K562 (cell line): Measurements from ENCODE around the gene POLR2C. TPM values are rescaled to one million over a fixed set of nuclear protein-coding genes. Genes with fewer than 3 reads are reported as not detected.

Experiments
- BDP1 ChIP-seq: IDR thresholded peaks from 3 replicates; pipeline ENCODE4 v1.6.1; 2011; ENCODE audit not compliant: insufficient read length, insufficient read depth
- HNRNPLL ChIP-seq: fragments of 200-400 bp; formaldehyde crosslinking; IDR thresholded peaks from 2 replicates; pipeline ENCODE4 v1.6.1; 2017; ENCODE audit warnings: low read length, low read depth, mild to moderate bottlenecking; ENCODE audit not compliant: poor library complexity, severe bottlenecking
- MCM2 ChIP-seq: fragments of 450-650 bp; IDR thresholded peaks from 2 replicates; pipeline ENCODE4 v1.6.1; 2017; ENCODE audit warnings: low read depth, mild to moderate bottlenecking
- NFRKB ChIP-seq: fragments of 450-650 bp; IDR thresholded peaks from 2 replicates; pipeline ENCODE4 v1.6.1; 2016; ENCODE audit warnings: low read depth
- PHF20 ChIP-seq: fragments of 450-650 bp; IDR thresholded peaks from 2 replicates; pipeline ENCODE4 v1.6.1; 2018; ENCODE audit not compliant: partially characterized antibody
- SIN3A ChIP-seq, 2 experiments: fragments of 150-350 bp in 1 of 2; IDR thresholded peaks; 2 replicates each; pipeline ENCODE4 v1.6.1; 2011 to 2016; ENCODE audit warnings: borderline replicate concordance in 2 of 2, low read depth in 2 of 2, low read length in 2 of 2, mild to moderate bottlenecking in 2 of 2, moderate library complexity in 2 of 2; ENCODE audit not compliant: control insufficient read depth in 1 of 2
- ZEB2 ChIP-seq: fragments of 450-650 bp; IDR thresholded peaks from 2 replicates; pipeline ENCODE4 v1.6.1; 2016
- ZKSCAN1 ChIP-seq: fragments of 150-350 bp; IDR thresholded peaks from 2 replicates; pipeline ENCODE4 v1.6.1; 2016; ENCODE audit warnings: low read depth, low read length
- polyA plus RNA-seq, 8 experiments: library from polyadenylated mRNA; depleted of rRNA in 4 of 8; stranded (reverse) in 5 of 8; unstranded in 3 of 8; fragments of >200 nt; fragmentation: Nextera tagmentation in 2 of 8; fragmentation: Illumina TruSeq in 1 of 8; extraction: Ambion mirVana in 2 of 8; extraction: Trizol in 1 of 8; gene quantifications; 2 replicates each; pipeline versions ENCODE4 v1.2.1 to v1.2.3, GENCODE V29; 2011 to 2014; ENCODE audit warnings: inconsistent platforms in 1 of 8, missing spikeins in 1 of 8
- total RNA-seq, 7 experiments: library from RNA; depleted of rRNA in 6 of 7; stranded (reverse); fragments of >200 nt in 6 of 7; fragmentation: Illumina TruSeq in 2 of 7; extraction: Trizol in 2 of 7; gene quantifications; 2 replicates each; pipeline versions ENCODE4 v1.2.1 to v1.2.3, GENCODE V29; 2011 to 2021; ENCODE audit warnings: low replicate concordance in 1 of 7
- TF ChIP-seq, protein P1 (sequence below): fragments of 450-650 bp; IDR thresholded peaks from 2 replicates; pipeline ENCODE4 v1.6.1; 2018; ENCODE audit not compliant: partially characterized antibody
- TF ChIP-seq, protein P2 (sequence below): sonication (generic); formaldehyde crosslinking; IDR thresholded peaks from 2 replicates; pipeline ENCODE4 v1.8.1; 2023; ENCODE audit warnings: mild to moderate bottlenecking, missing genetic modification reagents
- TF ChIP-seq, protein P3 (sequence below): fragments of 450-650 bp; IDR thresholded peaks from 2 replicates; pipeline ENCODE4 v1.6.1; 2016; ENCODE audit warnings: mild to moderate bottlenecking, moderate library complexity

The POLR2C gene
- total and polyA plus RNA-seq, 9 of the 15 experiments (the other 6 are each of a cell fraction or from before 2014, with no cell fraction given) = 70.3 to 163 (median 92.3) TPM

DNA sequence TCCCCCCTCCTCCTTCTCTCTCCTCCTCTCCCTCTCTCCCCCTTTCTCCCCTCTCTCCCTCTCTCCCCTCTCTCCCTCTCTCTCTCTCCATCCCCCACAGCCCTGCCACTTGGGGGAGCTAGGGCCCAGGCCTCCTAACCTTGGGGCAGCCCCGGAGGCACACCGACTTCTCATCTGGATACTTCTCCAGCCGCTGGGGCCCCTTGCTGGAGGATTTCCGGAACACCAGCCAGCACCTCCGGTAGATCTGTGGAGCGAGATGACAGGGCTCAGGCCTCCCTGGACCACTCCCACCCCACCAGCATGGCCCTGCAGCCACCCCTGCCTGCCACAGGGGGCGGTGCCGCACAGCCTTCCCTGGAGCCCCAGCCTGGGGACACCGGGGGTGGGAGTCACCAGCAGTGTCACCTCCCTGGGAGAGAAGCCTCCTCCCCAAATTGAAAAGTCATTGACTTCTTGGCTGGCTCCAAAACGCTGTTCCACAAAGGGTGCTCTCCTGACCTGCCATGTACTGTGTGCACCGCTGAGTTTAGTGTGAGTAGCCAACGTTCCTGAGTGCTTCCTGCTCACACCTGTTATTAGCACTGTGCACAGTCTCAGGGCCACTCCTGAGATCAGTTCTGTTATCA, 13.3 kb downstream of the POLR2C start (continued):
- TF ChIP-seq, protein P1, sequence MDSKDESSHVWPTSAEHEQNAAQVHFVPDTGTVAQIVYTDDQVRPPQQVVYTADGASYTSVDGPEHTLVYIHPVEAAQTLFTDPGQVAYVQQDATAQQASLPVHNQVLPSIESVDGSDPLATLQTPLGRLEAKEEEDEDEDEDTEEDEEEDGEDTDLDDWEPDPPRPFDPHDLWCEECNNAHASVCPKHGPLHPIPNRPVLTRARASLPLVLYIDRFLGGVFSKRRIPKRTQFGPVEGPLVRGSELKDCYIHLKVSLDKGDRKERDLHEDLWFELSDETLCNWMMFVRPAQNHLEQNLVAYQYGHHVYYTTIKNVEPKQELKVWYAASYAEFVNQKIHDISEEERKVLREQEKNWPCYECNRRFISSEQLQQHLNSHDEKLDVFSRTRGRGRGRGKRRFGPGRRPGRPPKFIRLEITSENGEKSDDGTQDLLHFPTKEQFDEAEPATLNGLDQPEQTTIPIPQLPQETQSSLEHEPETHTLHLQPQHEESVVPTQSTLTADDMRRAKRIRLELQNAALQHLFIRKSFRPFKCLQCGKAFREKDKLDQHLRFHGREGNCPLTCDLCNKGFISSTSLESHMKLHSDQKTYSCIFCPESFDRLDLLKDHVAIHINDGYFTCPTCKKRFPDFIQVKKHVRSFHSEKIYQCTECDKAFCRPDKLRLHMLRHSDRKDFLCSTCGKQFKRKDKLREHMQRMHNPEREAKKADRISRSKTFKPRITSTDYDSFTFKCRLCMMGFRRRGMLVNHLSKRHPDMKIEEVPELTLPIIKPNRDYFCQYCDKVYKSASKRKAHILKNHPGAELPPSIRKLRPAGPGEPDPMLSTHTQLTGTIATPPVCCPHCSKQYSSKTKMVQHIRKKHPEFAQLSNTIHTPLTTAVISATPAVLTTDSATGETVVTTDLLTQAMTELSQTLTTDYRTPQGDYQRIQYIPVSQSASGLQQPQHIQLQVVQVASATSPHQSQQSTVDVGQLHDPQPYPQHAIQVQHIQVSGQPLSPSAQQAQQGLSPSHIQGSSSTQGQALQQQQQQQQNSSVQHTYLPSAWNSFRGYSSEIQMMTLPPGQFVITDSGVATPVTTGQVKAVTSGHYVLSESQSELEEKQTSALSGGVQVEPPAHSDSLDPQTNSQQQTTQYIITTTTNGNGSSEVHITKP = no peak
- TF ChIP-seq, protein P2, sequence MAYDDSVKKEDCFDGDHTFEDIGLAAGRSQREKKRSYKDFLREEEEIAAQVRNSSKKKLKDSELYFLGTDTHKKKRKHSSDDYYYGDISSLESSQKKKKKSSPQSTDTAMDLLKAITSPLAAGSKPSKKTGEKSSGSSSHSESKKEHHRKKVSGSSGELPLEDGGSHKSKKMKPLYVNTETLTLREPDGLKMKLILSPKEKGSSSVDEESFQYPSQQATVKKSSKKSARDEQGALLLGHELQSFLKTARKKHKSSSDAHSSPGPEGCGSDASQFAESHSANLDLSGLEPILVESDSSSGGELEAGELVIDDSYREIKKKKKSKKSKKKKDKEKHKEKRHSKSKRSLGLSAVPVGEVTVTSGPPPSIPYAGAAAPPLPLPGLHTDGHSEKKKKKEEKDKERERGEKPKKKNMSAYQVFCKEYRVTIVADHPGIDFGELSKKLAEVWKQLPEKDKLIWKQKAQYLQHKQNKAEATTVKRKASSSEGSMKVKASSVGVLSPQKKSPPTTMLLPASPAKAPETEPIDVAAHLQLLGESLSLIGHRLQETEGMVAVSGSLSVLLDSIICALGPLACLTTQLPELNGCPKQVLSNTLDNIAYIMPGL (CRISPR knock-in tag) = no peak
- no peak for TF ChIP-seq HNRNPLL
- TF ChIP-seq BDP1 = no peak
- no peak for TF ChIP-seq MCM2
- TF ChIP-seq PHF20 = no peak
- TF ChIP-seq, protein P3, sequence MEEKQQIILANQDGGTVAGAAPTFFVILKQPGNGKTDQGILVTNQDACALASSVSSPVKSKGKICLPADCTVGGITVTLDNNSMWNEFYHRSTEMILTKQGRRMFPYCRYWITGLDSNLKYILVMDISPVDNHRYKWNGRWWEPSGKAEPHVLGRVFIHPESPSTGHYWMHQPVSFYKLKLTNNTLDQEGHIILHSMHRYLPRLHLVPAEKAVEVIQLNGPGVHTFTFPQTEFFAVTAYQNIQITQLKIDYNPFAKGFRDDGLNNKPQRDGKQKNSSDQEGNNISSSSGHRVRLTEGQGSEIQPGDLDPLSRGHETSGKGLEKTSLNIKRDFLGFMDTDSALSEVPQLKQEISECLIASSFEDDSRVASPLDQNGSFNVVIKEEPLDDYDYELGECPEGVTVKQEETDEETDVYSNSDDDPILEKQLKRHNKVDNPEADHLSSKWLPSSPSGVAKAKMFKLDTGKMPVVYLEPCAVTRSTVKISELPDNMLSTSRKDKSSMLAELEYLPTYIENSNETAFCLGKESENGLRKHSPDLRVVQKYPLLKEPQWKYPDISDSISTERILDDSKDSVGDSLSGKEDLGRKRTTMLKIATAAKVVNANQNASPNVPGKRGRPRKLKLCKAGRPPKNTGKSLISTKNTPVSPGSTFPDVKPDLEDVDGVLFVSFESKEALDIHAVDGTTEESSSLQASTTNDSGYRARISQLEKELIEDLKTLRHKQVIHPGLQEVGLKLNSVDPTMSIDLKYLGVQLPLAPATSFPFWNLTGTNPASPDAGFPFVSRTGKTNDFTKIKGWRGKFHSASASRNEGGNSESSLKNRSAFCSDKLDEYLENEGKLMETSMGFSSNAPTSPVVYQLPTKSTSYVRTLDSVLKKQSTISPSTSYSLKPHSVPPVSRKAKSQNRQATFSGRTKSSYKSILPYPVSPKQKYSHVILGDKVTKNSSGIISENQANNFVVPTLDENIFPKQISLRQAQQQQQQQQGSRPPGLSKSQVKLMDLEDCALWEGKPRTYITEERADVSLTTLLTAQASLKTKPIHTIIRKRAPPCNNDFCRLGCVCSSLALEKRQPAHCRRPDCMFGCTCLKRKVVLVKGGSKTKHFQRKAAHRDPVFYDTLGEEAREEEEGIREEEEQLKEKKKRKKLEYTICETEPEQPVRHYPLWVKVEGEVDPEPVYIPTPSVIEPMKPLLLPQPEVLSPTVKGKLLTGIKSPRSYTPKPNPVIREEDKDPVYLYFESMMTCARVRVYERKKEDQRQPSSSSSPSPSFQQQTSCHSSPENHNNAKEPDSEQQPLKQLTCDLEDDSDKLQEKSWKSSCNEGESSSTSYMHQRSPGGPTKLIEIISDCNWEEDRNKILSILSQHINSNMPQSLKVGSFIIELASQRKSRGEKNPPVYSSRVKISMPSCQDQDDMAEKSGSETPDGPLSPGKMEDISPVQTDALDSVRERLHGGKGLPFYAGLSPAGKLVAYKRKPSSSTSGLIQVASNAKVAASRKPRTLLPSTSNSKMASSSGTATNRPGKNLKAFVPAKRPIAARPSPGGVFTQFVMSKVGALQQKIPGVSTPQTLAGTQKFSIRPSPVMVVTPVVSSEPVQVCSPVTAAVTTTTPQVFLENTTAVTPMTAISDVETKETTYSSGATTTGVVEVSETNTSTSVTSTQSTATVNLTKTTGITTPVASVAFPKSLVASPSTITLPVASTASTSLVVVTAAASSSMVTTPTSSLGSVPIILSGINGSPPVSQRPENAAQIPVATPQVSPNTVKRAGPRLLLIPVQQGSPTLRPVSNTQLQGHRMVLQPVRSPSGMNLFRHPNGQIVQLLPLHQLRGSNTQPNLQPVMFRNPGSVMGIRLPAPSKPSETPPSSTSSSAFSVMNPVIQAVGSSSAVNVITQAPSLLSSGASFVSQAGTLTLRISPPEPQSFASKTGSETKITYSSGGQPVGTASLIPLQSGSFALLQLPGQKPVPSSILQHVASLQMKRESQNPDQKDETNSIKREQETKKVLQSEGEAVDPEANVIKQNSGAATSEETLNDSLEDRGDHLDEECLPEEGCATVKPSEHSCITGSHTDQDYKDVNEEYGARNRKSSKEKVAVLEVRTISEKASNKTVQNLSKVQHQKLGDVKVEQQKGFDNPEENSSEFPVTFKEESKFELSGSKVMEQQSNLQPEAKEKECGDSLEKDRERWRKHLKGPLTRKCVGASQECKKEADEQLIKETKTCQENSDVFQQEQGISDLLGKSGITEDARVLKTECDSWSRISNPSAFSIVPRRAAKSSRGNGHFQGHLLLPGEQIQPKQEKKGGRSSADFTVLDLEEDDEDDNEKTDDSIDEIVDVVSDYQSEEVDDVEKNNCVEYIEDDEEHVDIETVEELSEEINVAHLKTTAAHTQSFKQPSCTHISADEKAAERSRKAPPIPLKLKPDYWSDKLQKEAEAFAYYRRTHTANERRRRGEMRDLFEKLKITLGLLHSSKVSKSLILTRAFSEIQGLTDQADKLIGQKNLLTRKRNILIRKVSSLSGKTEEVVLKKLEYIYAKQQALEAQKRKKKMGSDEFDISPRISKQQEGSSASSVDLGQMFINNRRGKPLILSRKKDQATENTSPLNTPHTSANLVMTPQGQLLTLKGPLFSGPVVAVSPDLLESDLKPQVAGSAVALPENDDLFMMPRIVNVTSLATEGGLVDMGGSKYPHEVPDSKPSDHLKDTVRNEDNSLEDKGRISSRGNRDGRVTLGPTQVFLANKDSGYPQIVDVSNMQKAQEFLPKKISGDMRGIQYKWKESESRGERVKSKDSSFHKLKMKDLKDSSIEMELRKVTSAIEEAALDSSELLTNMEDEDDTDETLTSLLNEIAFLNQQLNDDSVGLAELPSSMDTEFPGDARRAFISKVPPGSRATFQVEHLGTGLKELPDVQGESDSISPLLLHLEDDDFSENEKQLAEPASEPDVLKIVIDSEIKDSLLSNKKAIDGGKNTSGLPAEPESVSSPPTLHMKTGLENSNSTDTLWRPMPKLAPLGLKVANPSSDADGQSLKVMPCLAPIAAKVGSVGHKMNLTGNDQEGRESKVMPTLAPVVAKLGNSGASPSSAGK = no peak
- TF ChIP-seq ZKSCAN1 = peak; percentile 11; the same call in 1 of the 2 replicates
- TF ChIP-seq SIN3A (IDR thresholded peaks at IDR 0.05; ENCODE audit: borderline replicate concordance in 2 of 2, control insufficient read depth in 1 of 2, low read depth in 2 of 2, low read length in 2 of 2) = peak in 1 of 2 experiments; percentile 62; a peak in 1 of 4 replicates
- 0 out of 2 replicates have a peak, but pooled peaks have one; percentile 22 for TF ChIP-seq ZEB2
- TF ChIP-seq NFRKB = no peak
